ENCODE measurements around the gene ACOX3. TPM values are rescaled to one million over a fixed set of nuclear protein-coding genes. Genes with fewer than 3 reads are reported as not detected.

ACOX3 gene
- total and polyA plus RNA-seq, 9 of the 15 experiments (the other 6 are each of a cell fraction or from before 2014, with no cell fraction given): 0.68 to 7.3 (median 3.7) TPM

- Histone ChIP-seq H3K4me2 (ENCODE audit: insufficient read depth, low read length) (peak overlapping the region; percentile 91), H3K27ac (ENCODE audit: extremely low read depth, low read depth, low read length) (no peak overlapping the region), H3K36me3 (ENCODE audit: control insufficient read depth, insufficient read depth, low read length) (no peaks in the 10 kb centered on the region), H3K79me2 (ENCODE audit: control insufficient read depth, insufficient read depth, low read length) (no peaks in the 10 kb centered on the region), H3K9me1 (ENCODE audit: control insufficient read depth, insufficient read depth, low read length) (peaks cover 3% of the 10 kb centered on the region), H3K4me3 (no peak overlapping the region), H3K27me3 (ENCODE audit: control insufficient read depth in 2 of 2, insufficient read depth in 2 of 2, low read length in 2 of 2) (no peaks in the 10 kb centered on the region), H2AFZ (ENCODE audit: low read depth, low read length) (no peak overlapping the region), H3K4me1 (replicated peaks in 1 of 2; ENCODE audit: control insufficient read depth in 2 of 2, insufficient read depth in 2 of 2, low read length in 2 of 2) (peaks cover 2 to 19% of the 10 kb centered on the region in 2 experiments; a peak in 3 of 5 replicates), H3K9me3 (replicated peaks; ENCODE audit: control insufficient read depth, insufficient read depth, low read depth, low read length) (no peaks in the 10 kb centered on the region), H3K9ac (ENCODE audit: insufficient read depth in 1 of 2, low read depth in 2 of 2, low read length in 2 of 2) (0 out of 4 replicates have a peak overlapping the region, but pooled peaks of 1 of the 2 experiments have one; percentile 45), H4K20me1 (replicated peaks; ENCODE audit: control insufficient read depth, insufficient read depth, low read length) (peaks cover 10% of the 10 kb centered on the region)
- WGBS (ENCODE audit: insufficient coverage, low coverage, missing lambda C conversion rate): 60% methylated on average over 17 of the region's 17 CpGs
- peak; percentile 58 for TF ChIP-seq POLR2G (IDR thresholded peaks at IDR 0.05; ENCODE audit: low read depth, low read length)
- TF ChIP-seq TRIM28 (IDR thresholded peaks at IDR 0.05): no peak
- no peak for DNase-seq (ENCODE audit: extremely low read depth in 1 of 4, low spot score in 3 of 4)
- no peak for FAIRE-seq
- in situ Hi-C loops (cut with MboI) (no loop called here), intact Hi-C loops (cut with micrococcal nuclease) (no loop called here)
- BruUV-seq (replicated peaks): no TSS peak
- ChIA-PET CTCF (ENCODE audit: low intra/inter-chr PET ratio) (no interaction called here), POLR2A (interaction anchor here (0.7 kb wide), 2 partner anchors 26 to 299 kb away, joined by 3 read pairs; no protein-coding TSS in a partner anchor)
- no peak for ATAC-seq
Measured at GRCh38 chr4:8427262-8427661, 13.3 kb downstream of the ACOX3 start.

DNA sequence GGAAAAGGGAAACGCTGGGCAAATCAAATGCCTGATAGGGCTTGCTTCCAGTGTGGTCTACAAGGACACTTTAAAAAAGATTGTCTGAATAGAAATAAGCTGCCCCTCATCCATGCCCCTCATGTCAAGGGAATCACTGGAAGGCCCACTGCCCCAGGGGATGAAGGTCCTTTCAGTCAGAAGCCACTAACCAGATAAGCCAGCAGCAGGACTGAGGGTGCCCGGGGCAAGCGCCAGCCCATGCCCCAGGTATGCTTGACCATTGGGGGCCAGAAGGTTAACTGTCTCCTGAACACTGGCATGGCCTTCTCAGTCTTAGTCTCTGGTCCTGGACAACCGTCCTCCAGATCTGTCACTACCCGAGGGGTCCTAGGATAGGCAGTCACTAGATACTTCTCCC is 17.7 kb downstream of the ACOX3 start:
- POLR2A ChIA-PET: no interaction called here
- Histone ChIP-seq H3K9me1 (ENCODE audit: control insufficient read depth, insufficient read depth, low read length) (no peaks in the 10 kb centered on the region), H3K4me3 (no peak overlapping the region), H3K27me3 (ENCODE audit: control insufficient read depth in 2 of 2, insufficient read depth in 2 of 2, low read length in 2 of 2) (no peaks in the 10 kb centered on the region), H3K9ac (ENCODE audit: insufficient read depth in 1 of 2, low read depth in 2 of 2, low read length in 2 of 2) (no peak overlapping the region), H3K9me3 (replicated peaks; ENCODE audit: control insufficient read depth, insufficient read depth, low read depth, low read length) (no peaks in the 10 kb centered on the region), H3K79me2 (ENCODE audit: control insufficient read depth, insufficient read depth, low read length) (no peaks in the 10 kb centered on the region), H2AFZ (ENCODE audit: low read depth, low read length) (no peak overlapping the region), H4K20me1 (replicated peaks; ENCODE audit: control insufficient read depth, insufficient read depth, low read length) (no peaks in the 10 kb centered on the region), H3K27ac (ENCODE audit: extremely low read depth, low read depth, low read length) (no peak overlapping the region), H3K36me3 (ENCODE audit: control insufficient read depth, insufficient read depth, low read length) (no peaks in the 10 kb centered on the region), H3K4me2 (ENCODE audit: insufficient read depth, low read length) (no peak overlapping the region), H3K4me1 (replicated peaks in 1 of 2; ENCODE audit: control insufficient read depth in 2 of 2, insufficient read depth in 2 of 2, low read length in 2 of 2) (peaks cover 13 to 18% of the 10 kb centered on the region in 2 experiments; a peak in 4 of 5 replicates)
- no peak for ATAC-seq
- WGBS (ENCODE audit: insufficient coverage, low coverage, missing lambda C conversion rate): 29% methylated on average over 5 of the region's 5 CpGs
- intact Hi-C loops (cut with micrococcal nuclease) (no loop called here), in situ Hi-C loops (cut with MboI) (no loop called here)
- no TSS peak for BruUV-seq (replicated peaks)
- no peak for FAIRE-seq
- DNase-seq (ENCODE audit: extremely low read depth in 1 of 4, low spot score in 3 of 4): no peak
- CTCF ChIA-PET (ENCODE audit: low intra/inter-chr PET ratio): no interaction called here
- no peak for TF ChIP-seq ZNF146 (CRISPR knock-in tag; IDR thresholded peaks at IDR 0.05; ENCODE audit: unreplicated experiment)
- no peak for TF ChIP-seq RBM14 (IDR thresholded peaks at IDR 0.05; ENCODE audit: borderline replicate concordance, insufficient read depth, low read depth, low read length)
- no peak for TF ChIP-seq RBM25 (IDR thresholded peaks at IDR 0.05; ENCODE audit: low read depth, low read length, severe bottlenecking)
- TF ChIP-seq, protein P1, sequence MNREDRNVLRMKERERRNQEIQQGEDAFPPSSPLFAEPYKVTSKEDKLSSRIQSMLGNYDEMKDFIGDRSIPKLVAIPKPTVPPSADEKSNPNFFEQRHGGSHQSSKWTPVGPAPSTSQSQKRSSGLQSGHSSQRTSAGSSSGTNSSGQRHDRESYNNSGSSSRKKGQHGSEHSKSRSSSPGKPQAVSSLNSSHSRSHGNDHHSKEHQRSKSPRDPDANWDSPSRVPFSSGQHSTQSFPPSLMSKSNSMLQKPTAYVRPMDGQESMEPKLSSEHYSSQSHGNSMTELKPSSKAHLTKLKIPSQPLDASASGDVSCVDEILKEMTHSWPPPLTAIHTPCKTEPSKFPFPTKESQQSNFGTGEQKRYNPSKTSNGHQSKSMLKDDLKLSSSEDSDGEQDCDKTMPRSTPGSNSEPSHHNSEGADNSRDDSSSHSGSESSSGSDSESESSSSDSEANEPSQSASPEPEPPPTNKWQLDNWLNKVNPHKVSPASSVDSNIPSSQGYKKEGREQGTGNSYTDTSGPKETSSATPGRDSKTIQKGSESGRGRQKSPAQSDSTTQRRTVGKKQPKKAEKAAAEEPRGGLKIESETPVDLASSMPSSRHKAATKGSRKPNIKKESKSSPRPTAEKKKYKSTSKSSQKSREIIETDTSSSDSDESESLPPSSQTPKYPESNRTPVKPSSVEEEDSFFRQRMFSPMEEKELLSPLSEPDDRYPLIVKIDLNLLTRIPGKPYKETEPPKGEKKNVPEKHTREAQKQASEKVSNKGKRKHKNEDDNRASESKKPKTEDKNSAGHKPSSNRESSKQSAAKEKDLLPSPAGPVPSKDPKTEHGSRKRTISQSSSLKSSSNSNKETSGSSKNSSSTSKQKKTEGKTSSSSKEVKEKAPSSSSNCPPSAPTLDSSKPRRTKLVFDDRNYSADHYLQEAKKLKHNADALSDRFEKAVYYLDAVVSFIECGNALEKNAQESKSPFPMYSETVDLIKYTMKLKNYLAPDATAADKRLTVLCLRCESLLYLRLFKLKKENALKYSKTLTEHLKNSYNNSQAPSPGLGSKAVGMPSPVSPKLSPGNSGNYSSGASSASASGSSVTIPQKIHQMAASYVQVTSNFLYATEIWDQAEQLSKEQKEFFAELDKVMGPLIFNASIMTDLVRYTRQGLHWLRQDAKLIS (CRISPR knock-in tag; IDR thresholded peaks at IDR 0.05): no peak
- no peak for TF ChIP-seq POLR2H (tag; IDR thresholded peaks at IDR 0.05; ENCODE audit: low read depth)
- TF ChIP-seq ELK3 (CRISPR knock-in tag; IDR thresholded peaks at IDR 0.05): no peak
- TF ChIP-seq TSC22D4 (tag; IDR thresholded peaks at IDR 0.05): no peak
- TF ChIP-seq, protein P2, sequence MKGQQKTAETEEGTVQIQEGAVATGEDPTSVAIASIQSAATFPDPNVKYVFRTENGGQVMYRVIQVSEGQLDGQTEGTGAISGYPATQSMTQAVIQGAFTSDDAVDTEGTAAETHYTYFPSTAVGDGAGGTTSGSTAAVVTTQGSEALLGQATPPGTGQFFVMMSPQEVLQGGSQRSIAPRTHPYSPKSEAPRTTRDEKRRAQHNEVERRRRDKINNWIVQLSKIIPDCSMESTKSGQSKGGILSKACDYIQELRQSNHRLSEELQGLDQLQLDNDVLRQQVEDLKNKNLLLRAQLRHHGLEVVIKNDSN (CRISPR knock-in tag; IDR thresholded peaks at IDR 0.05): no peak

Data from K562 (cell line).